Parathyroid adenoma (tissue), 2 donors: ENCODE results near the gene ATOSB.

Experiments used
- H2AFZ ChIP-seq: fragments of 300-600 bp; sonication (generic); one replicate; pipeline ENCODE4 v1.7.0; 2017; ENCODE audit warnings: antibody characterized with exemption, mild to moderate bottlenecking
- H3K27ac ChIP-seq: fragments of 300-600 bp; sonication (generic); one replicate; pipeline ENCODE4 v1.7.0; 2017
- H3K27me3 ChIP-seq: fragments of 300-600 bp; sonication (generic); one replicate; pipeline ENCODE4 v1.7.0; 2017; ENCODE audit warnings: low read length; ENCODE audit not compliant: control insufficient read depth, insufficient read depth
- H3K36me3 ChIP-seq: fragments of 300-600 bp; sonication (generic); one replicate; pipeline ENCODE4 v1.7.0; 2017; ENCODE audit warnings: low read length; ENCODE audit not compliant: control insufficient read depth, insufficient read depth
- H3K4me1 ChIP-seq: fragments of 300-600 bp; sonication (generic); one replicate; pipeline ENCODE4 v1.7.0; 2017; ENCODE audit warnings: control low read depth
- H3K4me2 ChIP-seq: fragments of 300-600 bp; sonication (generic); one replicate; pipeline ENCODE4 v1.7.0; 2017; ENCODE audit warnings: low read length
- H3K4me3 ChIP-seq: fragments of 300-600 bp; sonication (generic); one replicate; pipeline ENCODE4 v1.7.0; 2017; ENCODE audit warnings: low read depth, low read length
- H3K79me2 ChIP-seq: fragments of 300-600 bp; sonication (generic); one replicate; pipeline ENCODE4 v1.7.0; 2017; ENCODE audit warnings: control low read depth
- H3K9ac ChIP-seq: fragments of 300-600 bp; sonication (generic); one replicate; pipeline ENCODE4 v1.7.0; 2017; ENCODE audit warnings: mild to moderate bottlenecking
- H3K9me3 ChIP-seq: fragments of 300-600 bp; sonication (generic); one replicate; pipeline ENCODE4 v1.7.0; 2017; ENCODE audit warnings: low read length; ENCODE audit not compliant: control insufficient read depth
- CTCF ChIP-seq: fragments of 300-600 bp; sonication (generic); IDR thresholded peaks from one replicate; pipeline ENCODE4 v1.7.0; 2017; ENCODE audit warnings: antibody characterized with exemption, mild to moderate bottlenecking
- donor health status: primary hyperparathyroidism.

Gene ATOSB

GRCh38 chr9:35108461-35108860 is 7.2 kb downstream of the ATOSB start:
- H3K27ac ChIP-seq = no peak overlapping the region
- no peak overlapping the region for H3K4me2 ChIP-seq
- H3K79me2 ChIP-seq = peaks cover 2% of the 10 kb centered on the region
- no peaks in the 10 kb centered on the region for H3K27me3 ChIP-seq
- H3K9ac ChIP-seq = no peak overlapping the region
- no peak overlapping the region for H2AFZ ChIP-seq
- H3K4me1 ChIP-seq = peaks cover 3% of the 10 kb centered on the region
- no peaks in the 10 kb centered on the region for H3K36me3 ChIP-seq
- no peak for TF ChIP-seq CTCF
- H3K9me3 ChIP-seq = no peaks in the 10 kb centered on the region
- no peak overlapping the region for H3K4me3 ChIP-seq

GRCh38 chr9:35107297-35108290 is 8.1 kb downstream of the ATOSB start:
- peaks cover 4% of the 10 kb centered on the region for H3K4me1 ChIP-seq
- no peaks in the 10 kb centered on the region for H3K27me3 ChIP-seq
- H3K27ac ChIP-seq = no peak overlapping the region
- no peaks in the 10 kb centered on the region for H3K9me3 ChIP-seq
- H3K4me2 ChIP-seq = no peak overlapping the region
- H3K79me2 ChIP-seq = peaks cover 2% of the 10 kb centered on the region
- no peak overlapping the region for H3K9ac ChIP-seq
- H2AFZ ChIP-seq = no peak overlapping the region
- no peak overlapping the region for H3K4me3 ChIP-seq
- H3K36me3 ChIP-seq = no peaks in the 10 kb centered on the region
- no peak for TF ChIP-seq CTCF

- no peak for TF ChIP-seq CTCF
- Histone ChIP-seq H3K79me2 (peaks cover 3% of the 10 kb centered on the region), H3K4me3 (no peak overlapping the region), H3K9me3 (no peaks in the 10 kb centered on the region), H2AFZ (no peak overlapping the region), H3K27me3 (no peaks in the 10 kb centered on the region), H3K4me1 (peaks cover 9% of the 10 kb centered on the region), H3K4me2 (no peak overlapping the region), H3K36me3 (no peaks in the 10 kb centered on the region), H3K27ac (no peak overlapping the region), H3K9ac (no peak overlapping the region)
Measured at GRCh38 chr9:35106343-35106730, 9.3 kb downstream of the ATOSB start.

- peaks cover 9% of the 10 kb centered on the region for H3K4me1 ChIP-seq
- H3K27ac ChIP-seq = no peak overlapping the region
- no peak overlapping the region for H3K9ac ChIP-seq
- no peak for TF ChIP-seq CTCF
- H3K4me2 ChIP-seq = no peak overlapping the region
- H3K4me3 ChIP-seq = no peak overlapping the region
- no peak overlapping the region for H2AFZ ChIP-seq
- H3K9me3 ChIP-seq = no peaks in the 10 kb centered on the region
- no peaks in the 10 kb centered on the region for H3K27me3 ChIP-seq
- H3K36me3 ChIP-seq = no peaks in the 10 kb centered on the region
- H3K79me2 ChIP-seq = peaks cover 3% of the 10 kb centered on the region
Measured at GRCh38 chr9:35105571-35106342, 9.9 kb downstream of the ATOSB start.
